Gastroesophageal sphincter (tissue), 4 donors: Measurements from ENCODE around the gene WTAP. TPM values are rescaled to one million over a fixed set of nuclear protein-coding genes. Genes with fewer than 3 reads are reported as not detected.

Experiments used
- ATAC-seq: fragments of 150-250 bp; one replicate; pipeline ENCODE4 v1.9.1; 2016; ENCODE audit warnings: mild to moderate bottlenecking, moderate library complexity
- H3K27ac ChIP-seq, 4 donors: fragments of 200-600 bp; sonication (generic) in 3 of 4; 1 replicate in 3 of 4; 2 replicates in 1 of 4; pipeline ENCODE4 v1.5.1; 2016 to 2019
- H3K27me3 ChIP-seq: fragments of 200-600 bp; sonication (generic); one replicate; pipeline ENCODE4 v1.5.1; 2019
- H3K36me3 ChIP-seq, 2 donors: fragments of 200-600 bp; sonication (generic); one replicate each; pipeline ENCODE4 v1.5.1; 2019; ENCODE audit warnings: control low read depth in 1 of 2
- H3K4me1 ChIP-seq, 3 donors: fragments of 200-600 bp; sonication (generic); 1 replicate in 2 of 3; 2 replicates in 1 of 3; pipeline ENCODE4 v1.5.1; 2016 to 2019; ENCODE audit warnings: control low read depth in 2 of 3
- H3K4me3 ChIP-seq, 2 donors: fragments of 200-600 bp; sonication (generic); one replicate each; pipeline ENCODE4 v1.5.1; 2019; ENCODE audit warnings: mild to moderate bottlenecking in 1 of 2, moderate library complexity in 1 of 2
- H3K9me3 ChIP-seq, 3 donors: fragments of 200-600 bp; sonication (generic); one replicate each; pipeline ENCODE4 v1.5.1; 2017 to 2019; ENCODE audit warnings: control low read depth in 2 of 3
- CTCF ChIP-seq, 4 experiments: fragments of 200-600 bp in 2 of 4; fragments of 450-650 bp in 2 of 4; sonication (generic) in 1 of 4; IDR thresholded peaks; one replicate each; pipeline ENCODE4 v1.5.1; 2017 to 2019; ENCODE audit warnings: antibody characterized with exemption in 4 of 4, mild to moderate bottlenecking in 2 of 4, moderate library complexity in 2 of 4
- EP300 ChIP-seq: sonication (generic); formaldehyde crosslinking; IDR thresholded peaks from one replicate; pipeline ENCODE4 v1.6.1; 2017; ENCODE audit warnings: antibody characterized with exemption, mild to moderate bottlenecking
- POLR2A ChIP-seq, 2 donors: fragments of 450-650 bp; IDR thresholded peaks; one replicate each; pipeline ENCODE4 v1.6.1; 2017; ENCODE audit warnings: antibody characterized with exemption in 2 of 2, mild to moderate bottlenecking in 2 of 2, moderate library complexity in 1 of 2
- POLR2AphosphoS5 ChIP-seq: sonication (generic); formaldehyde crosslinking; IDR thresholded peaks from one replicate; pipeline ENCODE4 v1.6.1; 2017; ENCODE audit warnings: antibody characterized with exemption
- WGBS, 2 donors: methylation state at CpG; one replicate each; pipeline ENCODE4 v1.1.5; 2018; ENCODE audit warnings: low coverage in 1 of 2; 5-methylcytosine and 5-hydroxymethylcytosine counted together
- total RNA-seq, 4 donors: library from RNA; depleted of rRNA; stranded (reverse); fragments of >200 nt; gene quantifications; one replicate each; pipeline ENCODE4 v1.1.0, GENCODE V29; 2016

WTAP gene
- total RNA-seq, 4 donors from 2014 or later = 52.1 to 123 (median 79.9) TPM

GRCh38 chr6:159686040-159686439 lies 41.3 kb upstream of the WTAP start:
- Histone ChIP-seq H3K4me3 (no peak overlapping the region), H3K27me3 (no peaks in the 10 kb centered on the region), H3K4me1 (peaks cover 0 to 96% (median 9%) of the 10 kb centered on the region in 3 donors), H3K27ac (no peak overlapping the region), H3K9me3 (no peaks in the 10 kb centered on the region), H3K36me3 (peaks cover 0 to 93% of the 10 kb centered on the region in 2 donors)
- 62 to 70% methylated on average over 4 to 5 of the region's 5 CpGs for WGBS, 2 donors
- ATAC-seq = no peak
- TF ChIP-seq EP300 (no peak), POLR2AphosphoS5 (no peak), CTCF (IDR thresholded peaks at IDR 0.05) (no peak), POLR2A (IDR thresholded peaks at IDR 0.05) (no peak)

- H3K4me1 ChIP-seq = peaks cover 0 to 96% (median 9%) of the 10 kb centered on the region in 3 donors
- H3K27me3 ChIP-seq = no peaks in the 10 kb centered on the region
- ATAC-seq = no peak
- H3K9me3 ChIP-seq = no peaks in the 10 kb centered on the region
- TF ChIP-seq CTCF (IDR thresholded peaks at IDR 0.05) = no peak
- no peak overlapping the region for H3K4me3 ChIP-seq
- 75 to 92% methylated on average over 3 of the region's 3 CpGs for WGBS, 2 donors
- no peak overlapping the region for H3K27ac ChIP-seq
- peaks cover 0 to 86% of the 10 kb centered on the region in 2 donors for H3K36me3 ChIP-seq
Measured at GRCh38 chr6:159686703-159687102, 40.6 kb upstream of the WTAP start.

GRCh38 chr6:159687341-159687740 lies 40.0 kb upstream of the WTAP start:
- ATAC-seq = no peak

GRCh38 chr6:159688266-159688905 lies 38.9 kb upstream of the WTAP start:
- Histone ChIP-seq H3K27me3 (no peaks in the 10 kb centered on the region), H3K4me3 (peak overlapping the region in 1 of 2 donors; percentile 94), H3K4me1 (peaks cover 0 to 86% (median 9%) of the 10 kb centered on the region in 3 donors), H3K9me3 (no peaks in the 10 kb centered on the region), H3K36me3 (peaks cover 0 to 69% of the 10 kb centered on the region in 2 donors), H3K27ac (peak overlapping the region in 2 of 4 donors; percentile 22 to 33)
- ATAC-seq = no peak
- no peak for TF ChIP-seq EP300
- no peak for TF ChIP-seq POLR2A (IDR thresholded peaks at IDR 0.05)
- TF ChIP-seq CTCF (IDR thresholded peaks at IDR 0.05) = no peak
- TF ChIP-seq POLR2AphosphoS5 = no peak
- WGBS, 2 donors = 60 to 76% methylated on average over 3 to 5 of the region's 5 CpGs

More at GRCh38 chr6:159687341-159687740, 40.0 kb upstream of the WTAP start:
- Histone ChIP-seq H3K36me3 (peaks cover 0 to 80% of the 10 kb centered on the region in 2 donors), H3K27me3 (no peaks in the 10 kb centered on the region), H3K27ac (no peak overlapping the region), H3K9me3 (no peaks in the 10 kb centered on the region), H3K4me3 (no peak overlapping the region), H3K4me1 (peaks cover 0 to 96% (median 9%) of the 10 kb centered on the region in 3 donors)
- 84 to 89% methylated on average over 8 to 9 of the region's 9 CpGs for WGBS, 2 donors
- TF ChIP-seq CTCF (IDR thresholded peaks at IDR 0.05) (no peak), POLR2AphosphoS5 (no peak), EP300 (no peak), POLR2A (IDR thresholded peaks at IDR 0.05) (no peak)

GRCh38 chr6:159689001-159689400 lies 38.3 kb upstream of the WTAP start:
- peak; percentile 10 for TF ChIP-seq POLR2AphosphoS5
- no peak for TF ChIP-seq POLR2A (IDR thresholded peaks at IDR 0.05)
- 73% methylated on average over 6 of the region's 6 CpGs; no CpG with 5 or more reads in 1 of the 2 donors for WGBS, 2 donors
- Histone ChIP-seq H3K27ac (peak overlapping the region in 2 of 4 donors; percentile 22 to 33), H3K36me3 (peaks cover 0 to 63% of the 10 kb centered on the region in 2 donors), H3K4me1 (peaks cover 0 to 83% (median 11%) of the 10 kb centered on the region in 3 donors), H3K27me3 (no peaks in the 10 kb centered on the region), H3K9me3 (no peaks in the 10 kb centered on the region), H3K4me3 (peak overlapping the region in 1 of 2 donors; percentile 94)
- no peak for ATAC-seq
